ENCODE results near the gene INO80E. TPM values are rescaled to one million over a fixed set of nuclear protein-coding genes. Genes with fewer than 3 reads are reported as not detected.
A peak's percentile ranks its signal among the peaks of the same experiment; 100 is the strongest.

INO80E gene
- total RNA-seq, 5 donors from 2014 or later (not counting 1 experiment from before 2014, with no cell fraction given) = 84.8 to 152 (median 128) TPM

GRCh38 chr16:29963021-29963743, 32.9 kb upstream of the INO80E start:
- Mint-ChIP-seq H3K27me3 (no peaks in the 10 kb centered on the region), H3K27ac (peak overlapping the region; percentile 89 to 92), H3K36me3 (peaks cover 3% of the 10 kb centered on the region), H3K4me1 (peaks cover 19 to 30% (median 24%) of the 10 kb centered on the region in 3 donors), H3K9me3 (no peaks in the 10 kb centered on the region), H3K4me3 (peak overlapping the region; percentile 87 to 90 (median 88))
- DNase-seq (no peak), ATAC-seq (replicated peaks in 1 of 4) (no peak)
- Histone ChIP-seq H3K36me3 (ENCODE audit: control insufficient read depth in 2 of 2, extremely low read depth in 1 of 2, insufficient read depth in 1 of 2, low read length in 1 of 2) (peaks cover 0 to 10% of the 10 kb centered on the region in 2 donors), H3K9me3 (no peaks in the 10 kb centered on the region), H3K4me1 (ENCODE audit: control insufficient read depth in 1 of 2, extremely low read depth in 1 of 2, insufficient read depth in 2 of 2, low read length in 2 of 2) (peaks cover 10 to 25% of the 10 kb centered on the region in 2 experiments), H3K4me3 (ENCODE audit: control insufficient read depth in 1 of 2, extremely low read depth in 1 of 2, low read length in 1 of 2) (no peak overlapping the region), H3K27me3 (replicated peaks in 1 of 2; ENCODE audit: control insufficient read depth in 2 of 2, extremely low read depth in 1 of 2, insufficient read depth in 2 of 2, low read length in 1 of 2) (no peaks in the 10 kb centered on the region), H3K27ac (ENCODE audit: low read length) (peak overlapping the region; percentile 90)
- WGBS (ENCODE audit: insufficient coverage) = 94% methylated on average over 10 of the region's 14 CpGs
- ChIA-PET CTCF (interaction anchor here in 1 of 2 donors (0.5 to 2.5 kb wide), 4 partner anchors 11 to 96 kb away, joined by 3 to 22 read pairs (median 4); partner anchors contain the start of genes KCTD13 and TAOK2), POLR2A (interaction anchor here in 1 of 2 donors (0.6 kb wide), 1 partner anchor 10 kb away, joined by 5 read pairs; the partner anchor contains the start of gene TAOK2)

- H3K36me3 ChIP-seq (ENCODE audit: control insufficient read depth in 2 of 2, extremely low read depth in 1 of 2, insufficient read depth in 1 of 2, low read length in 1 of 2) = peaks cover 0 to 13% of the 10 kb centered on the region in 2 donors
- H3K4me1 ChIP-seq (ENCODE audit: control insufficient read depth in 1 of 2, extremely low read depth in 1 of 2, insufficient read depth in 2 of 2, low read length in 2 of 2) = peaks cover 0 to 6% of the 10 kb centered on the region in 2 experiments
- no peak for DNase-seq
- no peak overlapping the region for H3K4me3 ChIP-seq (ENCODE audit: control insufficient read depth in 1 of 2, extremely low read depth in 1 of 2, low read length in 1 of 2)
- POLR2A ChIA-PET = no interaction called here
- no peak overlapping the region for H3K27ac ChIP-seq (ENCODE audit: low read length)
- Mint-ChIP-seq H3K36me3 (peaks cover 17% of the 10 kb centered on the region), H3K4me1 (peaks cover 3 to 16% (median 11%) of the 10 kb centered on the region in 3 donors), H3K27me3 (no peaks in the 10 kb centered on the region), H3K4me3 (no peak overlapping the region), H3K9me3 (no peaks in the 10 kb centered on the region), H3K27ac (no peak overlapping the region)
- no peaks in the 10 kb centered on the region for H3K27me3 ChIP-seq (replicated peaks in 1 of 2; ENCODE audit: control insufficient read depth in 2 of 2, extremely low read depth in 1 of 2, insufficient read depth in 2 of 2, low read length in 1 of 2)
- CTCF ChIA-PET = no interaction called here
- no peaks in the 10 kb centered on the region for H3K9me3 ChIP-seq
- WGBS (ENCODE audit: insufficient coverage) = 100% methylated on average over 2 of the region's 4 CpGs
- ATAC-seq (replicated peaks in 1 of 4) = no peak
Measured at GRCh38 chr16:29968205-29968604, 27.8 kb upstream of the INO80E start.

- POLR2A ChIA-PET = interaction anchor here in 1 of 2 donors (0.5 to 0.7 kb wide), 2 partner anchors 96 to 642 kb away, joined by 4 to 6 read pairs; no protein-coding TSS in a partner anchor
- Mint-ChIP-seq H3K9me3 (no peaks in the 10 kb centered on the region), H3K27me3 (no peaks in the 10 kb centered on the region), H3K4me3 (no peak overlapping the region), H3K27ac (no peak overlapping the region), H3K4me1 (peaks cover 18 to 29% (median 26%) of the 10 kb centered on the region in 3 donors), H3K36me3 (peaks cover 17% of the 10 kb centered on the region)
- CTCF ChIA-PET = interaction anchor here in 1 of 2 donors (1.2 kb wide), 1 partner anchor 33 kb away, joined by 4 read pairs; no protein-coding TSS in a partner anchor
- no peak for ATAC-seq (replicated peaks in 1 of 4)
- no peaks in the 10 kb centered on the region for H3K9me3 ChIP-seq
- H3K27ac ChIP-seq (ENCODE audit: low read length) = no peak overlapping the region
- peaks cover 13 to 28% of the 10 kb centered on the region in 2 experiments for H3K4me1 ChIP-seq (ENCODE audit: control insufficient read depth in 1 of 2, extremely low read depth in 1 of 2, insufficient read depth in 2 of 2, low read length in 2 of 2)
- DNase-seq = no peak
- H3K27me3 ChIP-seq (replicated peaks in 1 of 2; ENCODE audit: control insufficient read depth in 2 of 2, extremely low read depth in 1 of 2, insufficient read depth in 2 of 2, low read length in 1 of 2) = no peaks in the 10 kb centered on the region
- H3K4me3 ChIP-seq (ENCODE audit: control insufficient read depth in 1 of 2, extremely low read depth in 1 of 2, low read length in 1 of 2) = no peak overlapping the region
- 87% methylated on average over 3 of the region's 8 CpGs for WGBS (ENCODE audit: insufficient coverage)
- H3K36me3 ChIP-seq (ENCODE audit: control insufficient read depth in 2 of 2, extremely low read depth in 1 of 2, insufficient read depth in 1 of 2, low read length in 1 of 2) = peaks cover 0 to 12% of the 10 kb centered on the region in 2 donors
Measured at GRCh38 chr16:29971304-29971703, 24.7 kb upstream of the INO80E start.

GRCh38 chr16:29972500-29972899, 23.5 kb upstream of the INO80E start:
- Mint-ChIP-seq H3K4me3 (peak overlapping the region; percentile 85 to 97 (median 90)), H3K9me3 (no peaks in the 10 kb centered on the region), H3K4me1 (peaks cover 23 to 39% (median 36%) of the 10 kb centered on the region in 3 donors), H3K27me3 (no peaks in the 10 kb centered on the region), H3K27ac (peak overlapping the region; percentile 89 to 93), H3K36me3 (peaks cover 17% of the 10 kb centered on the region)
- ATAC-seq (replicated peaks in 1 of 4) (no peak), DNase-seq (no peak)
- WGBS (ENCODE audit: insufficient coverage) = no CpG with 5 or more reads among the region's 1 CpG
- Histone ChIP-seq H3K4me3 (ENCODE audit: control insufficient read depth in 1 of 2, extremely low read depth in 1 of 2, low read length in 1 of 2) (no peak overlapping the region), H3K27ac (ENCODE audit: low read length) (peak overlapping the region; percentile 62), H3K27me3 (replicated peaks in 1 of 2; ENCODE audit: control insufficient read depth in 2 of 2, extremely low read depth in 1 of 2, insufficient read depth in 2 of 2, low read length in 1 of 2) (no peaks in the 10 kb centered on the region), H3K9me3 (no peaks in the 10 kb centered on the region), H3K36me3 (ENCODE audit: control insufficient read depth in 2 of 2, extremely low read depth in 1 of 2, insufficient read depth in 1 of 2, low read length in 1 of 2) (peaks cover 0 to 8% of the 10 kb centered on the region in 2 donors), H3K4me1 (ENCODE audit: control insufficient read depth in 1 of 2, extremely low read depth in 1 of 2, insufficient read depth in 2 of 2, low read length in 2 of 2) (peaks cover 13 to 33% of the 10 kb centered on the region in 2 experiments)
- ChIA-PET POLR2A (interaction anchor here (0.7 to 1.1 kb wide), 4 partner anchors 11 to 342 kb away, joined by 3 to 7 read pairs (median 4); partner anchors contain the start of genes KCTD13 (in 1 of the 2) and TMEM219 (in 1 of the 2)), CTCF (interaction anchor here in 1 of 2 donors (1.2 to 3.9 kb wide), 5 partner anchors 11 to 157 kb away, joined by 4 to 22 read pairs (median 6); partner anchors contain the start of genes KCTD13, PAGR1 and TMEM219)

GRCh38 chr16:29972992-29973383, 23.1 kb upstream of the INO80E start:
- Mint-ChIP-seq H3K4me3 (peak overlapping the region; percentile 85 to 97 (median 90)), H3K27me3 (no peaks in the 10 kb centered on the region), H3K27ac (peak overlapping the region; percentile 89 to 93), H3K9me3 (no peaks in the 10 kb centered on the region), H3K4me1 (peaks cover 23 to 41% (median 36%) of the 10 kb centered on the region in 3 donors), H3K36me3 (peaks cover 16% of the 10 kb centered on the region)
- Histone ChIP-seq H3K27ac (ENCODE audit: low read length) (peak overlapping the region; percentile 62), H3K36me3 (ENCODE audit: control insufficient read depth in 2 of 2, extremely low read depth in 1 of 2, insufficient read depth in 1 of 2, low read length in 1 of 2) (peaks cover 0 to 6% of the 10 kb centered on the region in 2 donors), H3K27me3 (replicated peaks in 1 of 2; ENCODE audit: control insufficient read depth in 2 of 2, extremely low read depth in 1 of 2, insufficient read depth in 2 of 2, low read length in 1 of 2) (no peaks in the 10 kb centered on the region), H3K4me1 (ENCODE audit: control insufficient read depth in 1 of 2, extremely low read depth in 1 of 2, insufficient read depth in 2 of 2, low read length in 2 of 2) (peaks cover 13 to 33% of the 10 kb centered on the region in 2 experiments), H3K4me3 (ENCODE audit: control insufficient read depth in 1 of 2, extremely low read depth in 1 of 2, low read length in 1 of 2) (peak overlapping the region in 1 of 2 donors; percentile 98), H3K9me3 (no peaks in the 10 kb centered on the region)
- 72% methylated on average over 5 of the region's 6 CpGs for WGBS (ENCODE audit: insufficient coverage)
- ATAC-seq (replicated peaks in 1 of 4) = no peak
- POLR2A ChIA-PET = interaction anchor here (0.7 to 1.1 kb wide), 6 partner anchors 10 to 96 kb away, joined by 3 to 7 read pairs (median 4); partner anchors contain the start of genes TMEM219 (in 2 of the 2) and KCTD13 (in 1 of the 2)
- CTCF ChIA-PET = interaction anchor here (0.5 to 3.9 kb wide), 8 partner anchors 11 to 273 kb away, joined by 3 to 22 read pairs (median 5); partner anchors contain the start of genes KCTD13 (in 1 of the 2), PAGR1 (in 1 of the 2) and TMEM219 (in 1 of the 2)
- no peak for DNase-seq
